Thyroid gland (tissue), 4 donors: Measurements from ENCODE around the gene ACSM2A.

ENCODE experiments used
- POLR2A ChIP-seq, 2 donors: fragments of 450-650 bp; IDR thresholded peaks; one replicate each; pipeline ENCODE4 v1.6.1; 2017; ENCODE audit warnings: antibody characterized with exemption in 2 of 2, mild to moderate bottlenecking in 2 of 2, moderate library complexity in 1 of 2
- TF ChIP-seq, protein P1 (sequence below), 6 experiments: fragments of 200-600 bp in 3 of 6; fragments of 450-650 bp in 3 of 6; sonication (generic) in 3 of 6; IDR thresholded peaks; one replicate each; pipeline ENCODE4 v1.5.1; 2016 to 2019; ENCODE audit warnings: antibody characterized with exemption in 6 of 6, mild to moderate bottlenecking in 2 of 6, inconsistent platforms in 1 of 6, moderate library complexity in 1 of 6

DNA sequence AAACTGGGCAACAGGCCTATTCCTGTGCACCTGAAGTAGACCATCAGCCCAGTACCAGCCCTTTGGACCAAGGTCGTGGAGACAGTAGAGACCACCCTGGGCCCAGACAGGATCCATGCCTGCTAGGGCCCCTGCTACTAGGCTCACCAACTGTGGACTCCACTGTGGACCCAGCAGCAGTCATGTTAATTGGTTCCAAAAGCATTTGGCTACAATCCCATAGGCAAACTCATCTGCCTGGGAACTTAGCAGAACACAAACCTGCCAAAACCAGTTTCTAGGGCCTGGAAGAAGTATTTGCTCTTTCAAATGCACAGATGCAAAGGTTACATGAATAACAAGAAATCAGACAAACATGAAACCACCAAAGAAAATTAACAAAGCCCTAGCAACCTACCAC, 53.1 kb downstream of the ACSM2A start:
- TF ChIP-seq, protein P1, sequence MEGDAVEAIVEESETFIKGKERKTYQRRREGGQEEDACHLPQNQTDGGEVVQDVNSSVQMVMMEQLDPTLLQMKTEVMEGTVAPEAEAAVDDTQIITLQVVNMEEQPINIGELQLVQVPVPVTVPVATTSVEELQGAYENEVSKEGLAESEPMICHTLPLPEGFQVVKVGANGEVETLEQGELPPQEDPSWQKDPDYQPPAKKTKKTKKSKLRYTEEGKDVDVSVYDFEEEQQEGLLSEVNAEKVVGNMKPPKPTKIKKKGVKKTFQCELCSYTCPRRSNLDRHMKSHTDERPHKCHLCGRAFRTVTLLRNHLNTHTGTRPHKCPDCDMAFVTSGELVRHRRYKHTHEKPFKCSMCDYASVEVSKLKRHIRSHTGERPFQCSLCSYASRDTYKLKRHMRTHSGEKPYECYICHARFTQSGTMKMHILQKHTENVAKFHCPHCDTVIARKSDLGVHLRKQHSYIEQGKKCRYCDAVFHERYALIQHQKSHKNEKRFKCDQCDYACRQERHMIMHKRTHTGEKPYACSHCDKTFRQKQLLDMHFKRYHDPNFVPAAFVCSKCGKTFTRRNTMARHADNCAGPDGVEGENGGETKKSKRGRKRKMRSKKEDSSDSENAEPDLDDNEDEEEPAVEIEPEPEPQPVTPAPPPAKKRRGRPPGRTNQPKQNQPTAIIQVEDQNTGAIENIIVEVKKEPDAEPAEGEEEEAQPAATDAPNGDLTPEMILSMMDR (IDR thresholded peaks at IDR 0.05) = no peak
- no peak for TF ChIP-seq POLR2A (IDR thresholded peaks at IDR 0.05)
